Heart right ventricle (tissue), 16 donors: Measurements from ENCODE around the gene CYTH1. TPM values are rescaled to one million over a fixed set of nuclear protein-coding genes. Genes with fewer than 3 reads are reported as not detected.

Experiments used
- ATAC-seq, 8 donors: fragments of 200-7000 bp; cut with Tn5 transposase; one replicate each; pipeline ENCODE4 v1.9.1; 2020; ENCODE audit warnings: mild to moderate bottlenecking in 8 of 8, moderate library complexity in 8 of 8, moderate number of reproducible peaks in 1 of 8
- DNase-seq, 2 donors: peaks; one replicate each; pipeline ENCODE4 v3.0.0-alpha.2; 2020
- H3K27ac ChIP-seq, 10 donors: fragments of 200-600 bp; sonication (generic) in 2 of 10; one replicate each; pipeline versions ENCODE4 v1.5.0 to v1.8.0; 2020 to 2022; ENCODE audit warnings: mild to moderate bottlenecking in 3 of 10
- H3K27me3 ChIP-seq, 7 donors: fragments of 200-600 bp; one replicate each; pipeline ENCODE4 v1.8.0; 2021 to 2022; ENCODE audit warnings: mild to moderate bottlenecking in 2 of 7
- H3K36me3 ChIP-seq, 9 donors: fragments of 200-600 bp; sonication (generic) in 1 of 9; one replicate each; pipeline versions ENCODE4 v1.5.0 to v1.8.0; 2020 to 2022; ENCODE audit warnings: mild to moderate bottlenecking in 2 of 9
- H3K4me1 ChIP-seq, 9 donors: fragments of 200-600 bp; sonication (generic) in 1 of 9; one replicate each; pipeline versions ENCODE4 v1.5.0 to v1.8.0; 2020 to 2022; ENCODE audit warnings: mild to moderate bottlenecking in 4 of 9
- H3K4me3 ChIP-seq, 10 donors: fragments of 200-600 bp; sonication (generic) in 2 of 10; one replicate each; pipeline versions ENCODE4 v1.5.0 to v1.8.0; 2020 to 2022; ENCODE audit warnings: mild to moderate bottlenecking in 7 of 10, moderate library complexity in 2 of 10
- H3K9me3 ChIP-seq, 11 donors: fragments of 200-600 bp in 10 of 11; sonication (generic) in 2 of 11; one replicate each; pipeline versions ENCODE4 v1.5.0 to v1.8.0; 2013 to 2022; ENCODE audit warnings: mild to moderate bottlenecking in 2 of 11, control low read depth in 1 of 11, moderate library complexity in 1 of 11
- CTCF ChIP-seq, 9 donors: fragments of 200-600 bp; sonication (generic) in 2 of 9; IDR thresholded peaks; one replicate each; pipeline versions ENCODE4 v1.5.0 to v1.8.0; 2021 to 2022; ENCODE audit warnings: antibody characterized with exemption in 9 of 9, mild to moderate bottlenecking in 5 of 9, moderate library complexity in 1 of 9
- WGBS, 2 donors: extraction: QIAGEN DNeasy Blood & Tissue Kit; methylation state at CpG; one replicate each; pipeline ENCODE4 v1.1.7; 2013; ENCODE audit warnings: inconsistent platforms in 1 of 2; 5-methylcytosine and 5-hydroxymethylcytosine counted together
- intact Hi-C, 10 donors: fragments of 100-400 bp; cut with DNase I; formaldehyde crosslinking; loops; one replicate each; pipeline versions ENCODE4 v1.11.1 to v1.14.2; 2022
- polyA plus RNA-seq, 2 donors: library from polyadenylated mRNA; stranded (reverse); fragments of 200-250 nt; gene quantifications; one replicate each; pipeline ENCODE4 v1.2.3, GENCODE V29; 2013
- total RNA-seq, 10 donors: library from RNA; stranded (reverse); fragmentation: NEBNext Ultra II Directional in 3 of 10; extraction: Animal tissue kit (Norgen Biotek cat#: 25700) in 3 of 10; gene quantifications; one replicate each; pipeline versions ENCODE4 v1.2.1 to v1.2.4, GENCODE V29; 2021 to 2023
- donor health status: Arrhythmogenic right ventricular cardiomyopathy.
- donor health status: ischemic (EF 13 %, LVEDD 7.1; RV severe dilation, severe dysfunction).
- donor health status: healthy with polysubstance abuse.
- donor health status: DM: no; HTN: yes; CAD: no.
- donor health status: DM: no; HTN: no; CAD: no.
- donor health status: ischemic (EF 25% LVEDD 6.9; RV normal size, moderate dysfunction).
- donor health status: ischemic (EF 25% LVEDD 5.7; RV mildly dilated, moderate dysfunction).
- donor health status: healthy.
- donor health status: DM: yes; HTN: yes; CAD: no.
- donor health status: Ischemic cardiomyopathy.
- donor health status: ischemic (EF 35%, LVEDD 5.7; RV mildly dilated, moderate dysfunction).
- donor health status: nonischemic (EF 11% LVEDD 7.7; RV severe dilation, severe dysfunction).
- donor health status: DM: yes; HTN: yes; CAD: no.
- donor health status: PGD.
- donor health status: ischemic (EF 29% LVEDD 5.4; RV normal size, mild dysfunction).
- donor health status: nonischemic (EF 23%, LVEDD 6.1; RV moderate dilation, normal function).

Gene CYTH1
- total and polyA plus RNA-seq, 12 donors: 22.3 to 46.9 (median 32.5) TPM

GRCh38 chr17:78728495-78728894 lies 53.6 kb downstream of the CYTH1 start:
- intact Hi-C loops: no loop called here
- TF ChIP-seq CTCF (IDR thresholded peaks at IDR 0.05): no peak
- WGBS, 2 donors: 93 to 96% methylated on average over 7 of the region's 7 CpGs

GRCh38 chr17:78727476-78728229 lies 54.4 kb downstream of the CYTH1 start:
- DNase-seq: no peak
- Histone ChIP-seq H3K4me3 (no peak overlapping the region), H3K9me3 (no peaks in the 10 kb centered on the region), H3K36me3 (peaks cover 0 to 15% (median 0%) of the 10 kb centered on the region in 9 donors), H3K27me3 (no peaks in the 10 kb centered on the region), H3K27ac (no peak overlapping the region), H3K4me1 (peaks cover 14 to 89% (median 54%) of the 10 kb centered on the region in 9 donors)
- WGBS, 2 donors: 86% methylated on average over 11 of the region's 11 CpGs
- intact Hi-C loops: no loop called here
- no peak for TF ChIP-seq CTCF (IDR thresholded peaks at IDR 0.05)
- no peak for ATAC-seq

More at GRCh38 chr17:78728495-78728894, 53.6 kb downstream of the CYTH1 start:
- H3K27me3 ChIP-seq: no peaks in the 10 kb centered on the region
- no peak overlapping the region for H3K27ac ChIP-seq
- no peaks in the 10 kb centered on the region for H3K9me3 ChIP-seq
- H3K36me3 ChIP-seq: peaks cover 0 to 18% (median 0%) of the 10 kb centered on the region in 9 donors
- peaks cover 15 to 89% (median 54%) of the 10 kb centered on the region in 9 donors for H3K4me1 ChIP-seq
- ATAC-seq (no peak), DNase-seq (no peak)
- no peak overlapping the region for H3K4me3 ChIP-seq

DNA sequence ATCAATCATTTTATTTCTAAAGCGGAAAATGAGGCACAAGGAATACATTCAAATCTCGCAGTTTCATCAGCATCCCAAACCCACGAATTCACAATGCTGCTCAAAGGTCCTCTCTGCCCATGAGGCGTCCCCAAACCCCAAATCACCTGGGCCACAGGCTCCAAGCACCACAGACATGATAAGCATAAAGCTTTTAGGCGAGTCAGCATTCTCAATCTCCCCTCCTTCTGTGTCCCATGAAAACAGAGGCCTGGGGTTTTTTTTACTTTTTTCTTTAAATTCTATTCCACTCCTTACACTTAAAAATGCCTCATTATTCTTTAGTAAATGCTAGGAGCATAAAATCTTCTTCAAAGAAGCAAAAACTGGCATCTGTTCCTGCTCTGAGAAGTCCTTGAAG lies 55.0 kb downstream of the CYTH1 start:
- Histone ChIP-seq H3K4me3 (no peak overlapping the region), H3K4me1 (peaks cover 18 to 91% (median 54%) of the 10 kb centered on the region in 9 donors), H3K27ac (no peak overlapping the region), H3K36me3 (peaks cover 0 to 15% (median 0%) of the 10 kb centered on the region in 9 donors), H3K9me3 (no peaks in the 10 kb centered on the region), H3K27me3 (no peaks in the 10 kb centered on the region)
- no peak for TF ChIP-seq CTCF (IDR thresholded peaks at IDR 0.05)
- intact Hi-C loops: no loop called here
- DNase-seq: no peak
- no peak for ATAC-seq
- 93 to 95% methylated on average over 5 of the region's 5 CpGs for WGBS, 2 donors

DNA sequence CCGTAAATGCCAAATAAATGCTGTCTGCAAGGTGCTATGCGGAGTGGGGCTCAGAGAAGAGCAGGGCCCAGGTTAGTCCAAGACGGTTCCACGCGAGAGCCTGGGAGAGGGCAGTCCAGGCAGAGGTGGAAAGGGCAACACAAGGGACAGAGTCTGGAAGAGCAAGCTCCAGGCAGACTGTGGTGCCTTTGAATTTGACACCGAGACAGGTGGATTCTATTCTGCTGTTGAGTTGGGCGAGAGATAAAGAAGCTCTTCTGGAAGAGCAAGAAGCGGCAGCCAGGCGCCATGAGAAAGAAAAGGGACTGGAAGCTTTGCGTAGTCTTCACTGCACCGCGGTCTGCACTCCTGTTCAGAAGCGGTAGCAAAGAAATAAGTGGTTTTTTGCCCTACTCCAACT lies 55.6 kb downstream of the CYTH1 start:
- ATAC-seq: no peak
- DNase-seq: no peak
- peaks cover 18 to 92% (median 57%) of the 10 kb centered on the region in 9 donors for H3K4me1 ChIP-seq
- H3K36me3 ChIP-seq: peaks cover 0 to 15% (median 0%) of the 10 kb centered on the region in 9 donors
- TF ChIP-seq CTCF (IDR thresholded peaks at IDR 0.05): no peak
- H3K27me3 ChIP-seq: no peaks in the 10 kb centered on the region
- no peak overlapping the region for H3K4me3 ChIP-seq
- H3K9me3 ChIP-seq: no peaks in the 10 kb centered on the region
- intact Hi-C loops: no loop called here
- 94 to 96% methylated on average over 13 of the region's 13 CpGs for WGBS, 2 donors
- H3K27ac ChIP-seq: no peak overlapping the region
